Fibroblast of villous mesenchyme (primary cell): ENCODE measurements around the gene ZC3H8. TPM values are rescaled to one million over a fixed set of nuclear protein-coding genes. Genes with fewer than 3 reads are reported as not detected.

ENCODE experiments used
- DNase-seq: peaks from one replicate; pipeline ENCODE4 v3.0.0-alpha.2; 2010; ENCODE audit warnings: low read depth
- H3K4me3 ChIP-seq: 2 replicates; pipeline ENCODE4 v1.5.1; 2011; ENCODE audit warnings: low read depth, mild to moderate bottlenecking, low read length
- total RNA-seq: library from RNA; depleted of rRNA; stranded (reverse); fragments of >200 nt; gene quantifications from 2 replicates; pipeline ENCODE4 v1.2.3, GENCODE V29; 2012
- TF ChIP-seq, protein P1 (sequence below): IDR thresholded peaks from 2 replicates; pipeline ENCODE4 v1.5.1; 2012; ENCODE audit warnings: low read depth, mild to moderate bottlenecking, low read length; ENCODE audit not compliant: insufficient read depth

ZC3H8 gene
- total RNA-seq, 1 donor = 8.2 TPM

- no peak overlapping the region for H3K4me3 ChIP-seq
- no peak for DNase-seq
- TF ChIP-seq, protein P1, sequence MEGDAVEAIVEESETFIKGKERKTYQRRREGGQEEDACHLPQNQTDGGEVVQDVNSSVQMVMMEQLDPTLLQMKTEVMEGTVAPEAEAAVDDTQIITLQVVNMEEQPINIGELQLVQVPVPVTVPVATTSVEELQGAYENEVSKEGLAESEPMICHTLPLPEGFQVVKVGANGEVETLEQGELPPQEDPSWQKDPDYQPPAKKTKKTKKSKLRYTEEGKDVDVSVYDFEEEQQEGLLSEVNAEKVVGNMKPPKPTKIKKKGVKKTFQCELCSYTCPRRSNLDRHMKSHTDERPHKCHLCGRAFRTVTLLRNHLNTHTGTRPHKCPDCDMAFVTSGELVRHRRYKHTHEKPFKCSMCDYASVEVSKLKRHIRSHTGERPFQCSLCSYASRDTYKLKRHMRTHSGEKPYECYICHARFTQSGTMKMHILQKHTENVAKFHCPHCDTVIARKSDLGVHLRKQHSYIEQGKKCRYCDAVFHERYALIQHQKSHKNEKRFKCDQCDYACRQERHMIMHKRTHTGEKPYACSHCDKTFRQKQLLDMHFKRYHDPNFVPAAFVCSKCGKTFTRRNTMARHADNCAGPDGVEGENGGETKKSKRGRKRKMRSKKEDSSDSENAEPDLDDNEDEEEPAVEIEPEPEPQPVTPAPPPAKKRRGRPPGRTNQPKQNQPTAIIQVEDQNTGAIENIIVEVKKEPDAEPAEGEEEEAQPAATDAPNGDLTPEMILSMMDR = no peak
Measured at GRCh38 chr2:112260295-112260625, 5.4 kb upstream of the ZC3H8 start.

DNA sequence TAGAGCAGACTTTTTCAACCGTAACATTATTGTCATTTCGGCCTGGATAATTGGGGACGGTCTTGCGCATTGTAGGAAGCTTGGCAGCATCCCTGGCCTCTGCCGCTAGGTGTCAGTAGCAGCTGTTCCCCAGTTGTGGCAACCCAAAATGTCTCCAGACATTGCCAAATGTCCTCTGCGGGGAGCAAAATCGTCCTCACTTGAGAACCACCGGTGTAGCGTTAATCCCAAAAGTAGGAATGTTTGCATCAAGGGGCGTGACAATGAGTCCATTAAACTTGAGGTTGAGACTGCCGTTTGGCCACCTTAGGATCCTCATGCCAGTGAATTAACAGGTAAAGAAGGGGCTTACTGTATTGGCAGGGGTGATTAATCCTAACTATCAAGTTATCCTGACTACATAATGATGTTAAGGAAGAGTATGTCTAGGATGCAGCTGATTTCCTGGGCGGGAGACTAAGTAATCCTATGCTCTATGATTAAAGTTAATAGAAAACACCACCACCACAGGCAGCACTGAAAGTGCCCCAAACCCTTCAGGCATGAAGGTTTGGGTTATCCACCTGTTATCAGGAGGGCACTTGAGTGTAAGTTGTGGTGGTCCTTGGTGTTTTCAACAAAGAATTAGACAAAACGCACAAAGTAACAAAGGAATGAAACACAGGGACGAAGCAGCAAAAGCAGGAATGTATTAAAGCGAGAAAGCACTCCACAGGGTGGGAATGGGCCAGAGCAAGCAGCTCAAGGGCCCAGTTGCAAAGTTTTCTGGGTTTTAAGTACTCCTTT lies 4.9 kb upstream of the ZC3H8 start:
- TF ChIP-seq, protein P1 = peak; percentile 99
- peak; percentile 83 for DNase-seq
- H3K4me3 ChIP-seq = no peak overlapping the region

GRCh38 chr2:112257575-112257974 lies 2.7 kb upstream of the ZC3H8 start:
- H3K4me3 ChIP-seq = no peak overlapping the region
- DNase-seq = no peak
- TF ChIP-seq, protein P1 = no peak

- no peak for DNase-seq
Measured at GRCh38 chr2:112256654-112257053, 1.8 kb upstream of the ZC3H8 start.

GRCh38 chr2:112255875-112256274 lies 1.0 kb upstream of the ZC3H8 start:
- no peak for DNase-seq
- H3K4me3 ChIP-seq = no peak overlapping the region
- TF ChIP-seq, protein P1 = no peak

More at GRCh38 chr2:112256654-112257053, 1.8 kb upstream of the ZC3H8 start:
- no peak overlapping the region for H3K4me3 ChIP-seq
- TF ChIP-seq, protein P1 = no peak

DNA sequence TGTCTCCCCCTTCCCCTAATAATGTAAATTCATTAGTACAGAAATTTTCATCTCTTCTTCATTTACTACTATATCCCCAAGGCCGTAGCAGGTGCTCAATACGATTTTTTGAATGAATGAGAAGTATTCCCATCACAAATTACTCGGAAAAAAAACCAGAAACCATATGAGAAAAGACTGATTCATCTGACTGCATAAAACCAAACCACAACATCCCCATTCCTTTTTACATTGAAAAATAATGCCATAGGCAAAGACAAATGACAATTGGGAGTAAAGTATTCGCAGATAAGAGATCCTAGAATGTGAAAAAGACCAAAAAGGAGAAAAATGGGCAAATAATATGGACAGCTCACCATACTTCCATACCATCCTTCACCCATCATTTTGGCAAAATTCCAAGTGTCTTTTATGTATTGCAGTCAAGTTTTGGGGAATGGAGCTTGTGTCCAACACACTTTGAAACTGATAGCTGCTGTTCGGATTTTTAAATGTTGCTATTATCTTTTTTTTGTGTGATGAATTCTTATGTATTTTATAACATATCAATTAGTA lies 1.5 kb downstream of the ZC3H8 start:
- TF ChIP-seq, protein P1 = no peak
- no peak overlapping the region for H3K4me3 ChIP-seq
- no peak for DNase-seq
